HCT116 (cell line): ENCODE data around the gene ASCL3. TPM values are rescaled to one million over a fixed set of nuclear protein-coding genes. Genes with fewer than 3 reads are reported as not detected.

Experiments
- ATAC-seq: fragments of 200-7000 bp; cut with Tn5 transposase; 2 replicates; pipeline ENCODE4 v1.9.1; 2020; ENCODE audit warnings: mild to moderate bottlenecking, moderate library complexity
- BruUV-seq: library from RNA; stranded (reverse); fragments of 400-500 nt; replicated peaks from 2 replicates; lab custom pipeline; 2021; lab: Mats Ljungman, UMichigan
- CTCF ChIA-PET: fragments of 300-600 bp; sonication (Branson Sonifier 250); formaldehyde crosslinking; loops from one replicate; lab custom pipeline; 2021; ENCODE audit warnings: antibody characterized with exemption; lab: Charles Lee
- POLR2A ChIA-PET: fragments of 300-600, 350-600 bp; sonication (Branson Sonifier 250); formaldehyde crosslinking; loops from one replicate; lab custom pipeline; 2021; ENCODE audit warnings: antibody characterized with exemption; lab: Charles Lee
- RAD21 ChIA-PET, 2 experiments: fragments of 300-600 bp; sonication (Branson Sonifier 250); formaldehyde crosslinking; loops; one replicate each; lab custom pipeline; 2023; ENCODE audit warnings: low total read pairs in 2 of 2; ENCODE audit not compliant: uncharacterized antibody in 2 of 2, unreplicated experiment in 2 of 2, low non-redundant PET in 1 of 2; lab: Charles Lee
- DNase-seq: peaks from one replicate; pipeline ENCODE4 v3.0.0-alpha.2; 2010; ENCODE audit warnings: low read depth, low spot score
- H2AFZ ChIP-seq: fragments of 200-600 bp; shearing (Covaris generic), sonication (generic); 2 replicates; pipeline ENCODE4 v1.6.1; 2017; ENCODE audit warnings: low read depth, mixed run types, mixed read lengths, antibody characterized with exemption, low read length; ENCODE audit not compliant: poor library complexity, severe bottlenecking
- H3K27ac ChIP-seq: 2 replicates; pipeline ENCODE4 v1.5.1; 2012; ENCODE audit warnings: low read depth, low read length
- H3K27me3 ChIP-seq: fragments of 200-600 bp; sonication (generic); 2 replicates; pipeline ENCODE4 v1.6.1; 2016; ENCODE audit warnings: mixed run types, low read length, mixed read lengths; ENCODE audit not compliant: insufficient read depth
- H3K36me3 ChIP-seq, 2 experiments: fragments of 200-500 bp in 1 of 2; fragments of 200-600 bp in 1 of 2; sonication (Bioruptor generic) in 1 of 2; sonication (generic) in 1 of 2; 2 replicates each; pipeline versions ENCODE4 v1.5.1 to v1.6.1; 2014 to 2016; ENCODE audit warnings: low read length in 2 of 2, inconsistent platforms in 1 of 2, mixed read lengths in 1 of 2, mixed run types in 1 of 2; ENCODE audit not compliant: insufficient read depth in 2 of 2, control insufficient read depth in 1 of 2
- H3K4me1 ChIP-seq, 2 experiments: fragments of 200-600 bp in 1 of 2; sonication (generic) in 1 of 2; 2 replicates each; pipeline versions ENCODE4 v1.5.1 to v1.6.1; 2012 to 2017; ENCODE audit warnings: low read length in 2 of 2, inconsistent platforms in 1 of 2, mild to moderate bottlenecking in 1 of 2, mixed read lengths in 1 of 2, mixed run types in 1 of 2, moderate library complexity in 1 of 2; ENCODE audit not compliant: insufficient read depth in 2 of 2, control insufficient read depth in 1 of 2
- H3K4me2 ChIP-seq: fragments of 200-600 bp; sonication (generic); 2 replicates; pipeline ENCODE4 v1.6.1; 2017; ENCODE audit warnings: mixed run types, low read length, mixed read lengths
- H3K4me3 ChIP-seq, 2 experiments: fragments of 200-600 bp in 1 of 2; sonication (generic) in 1 of 2; replicated peaks in 1 of 2; 2 replicates each; pipeline ENCODE4 v1.5.1; 2011 to 2016; ENCODE audit warnings: low read length in 2 of 2, control low read depth in 1 of 2, low read depth in 1 of 2, mild to moderate bottlenecking in 1 of 2, mixed read lengths in 1 of 2, mixed run types in 1 of 2
- H3K79me2 ChIP-seq: fragments of 200-600 bp; sonication (generic); 2 replicates; pipeline ENCODE4 v1.6.1; 2017; ENCODE audit warnings: mild to moderate bottlenecking, mixed run types, low read length, moderate library complexity, mixed read lengths; ENCODE audit not compliant: insufficient read depth
- H3K9ac ChIP-seq: fragments of 200-600 bp; sonication (generic); 2 replicates; pipeline ENCODE4 v1.6.1; 2016; ENCODE audit warnings: low read length, mixed read lengths
- H3K9me2 ChIP-seq: fragments of 200-600 bp; sonication (generic), shearing (Covaris generic); 2 replicates; pipeline ENCODE4 v1.6.1; 2017; ENCODE audit warnings: mixed run types, mild to moderate bottlenecking, moderate library complexity; ENCODE audit not compliant: insufficient read depth
- H3K9me3 ChIP-seq, 2 experiments: fragments of 200-500 bp in 1 of 2; fragments of 200-600 bp in 1 of 2; sonication (Bioruptor generic) in 1 of 2; sonication (generic) in 1 of 2; 2 replicates each; pipeline ENCODE4 v1.6.1; 2014 to 2017; ENCODE audit warnings: low read length in 2 of 2, mixed read lengths in 2 of 2, inconsistent platforms in 1 of 2, low read depth in 1 of 2, mild to moderate bottlenecking in 1 of 2, mixed run types in 1 of 2, moderate library complexity in 1 of 2; ENCODE audit not compliant: control insufficient read depth in 1 of 2, insufficient read depth in 1 of 2
- H4K20me1 ChIP-seq: fragments of 200-600 bp; sonication (generic), shearing (Covaris generic); 2 replicates; pipeline ENCODE4 v1.6.1; 2017; ENCODE audit warnings: mixed run types, mild to moderate bottlenecking, moderate library complexity; ENCODE audit not compliant: insufficient read depth
- EGR1 ChIP-seq: IDR thresholded peaks from 2 replicates; pipeline ENCODE4 v1.6.1; 2012; ENCODE audit warnings: low read depth
- ELF1 ChIP-seq: IDR thresholded peaks from 2 replicates; pipeline ENCODE4 v1.6.1; 2012; ENCODE audit warnings: low read depth, borderline replicate concordance
- EZH2 ChIP-seq: fragments of 200-600 bp; sonication (generic); IDR thresholded peaks from 2 replicates; pipeline ENCODE4 v1.6.1; 2017; ENCODE audit warnings: antibody characterized with exemption, mixed run types
- FOSL1 ChIP-seq: IDR thresholded peaks from 2 replicates; pipeline ENCODE4 v1.6.1; 2012; ENCODE audit warnings: low read depth
- JUND ChIP-seq: IDR thresholded peaks from 2 replicates; pipeline ENCODE4 v1.6.1; 2012
- POLR2AphosphoS5 ChIP-seq: IDR thresholded peaks from 2 replicates; pipeline ENCODE4 v1.6.1; 2011; ENCODE audit warnings: mild to moderate bottlenecking, low read depth, low read length, moderate library complexity
- RAD21 ChIP-seq: IDR thresholded peaks from 2 replicates; pipeline ENCODE4 v1.6.1; 2012; ENCODE audit warnings: low read depth, mild to moderate bottlenecking
- SP1 ChIP-seq: IDR thresholded peaks from 2 replicates; pipeline ENCODE4 v1.6.1; 2012; ENCODE audit warnings: low read depth
- TCF7L2 ChIP-seq: IDR thresholded peaks from 2 replicates; pipeline ENCODE4 v1.7.0; 2011; ENCODE audit warnings: borderline replicate concordance, inconsistent platforms; ENCODE audit not compliant: insufficient read depth, insufficient read length; ENCODE audit errors: extremely low read depth
- YY1 ChIP-seq: IDR thresholded peaks from 2 replicates; pipeline ENCODE4 v1.6.1; 2011; ENCODE audit warnings: low read length, low read depth, moderate library complexity, mild to moderate bottlenecking; ENCODE audit not compliant: insufficient replicate concordance; ENCODE audit errors: extremely low read depth
- ZNF274 ChIP-seq: fragments of 200-500 bp; sonication (Bioruptor generic); IDR thresholded peaks from 2 replicates; pipeline ENCODE4 v1.6.1; 2014; ENCODE audit warnings: mild to moderate bottlenecking, low read depth, low read length, inconsistent platforms
- intact Hi-C: fragments of 100-400 bp; cut with micrococcal nuclease; formaldehyde crosslinking; loops from 2 replicates; pipeline ENCODE4 v1.10.0; 2022
- total RNA-seq: library from RNA; stranded (reverse); gene quantifications from one replicate; pipeline ENCODE4 v1.2.1, GENCODE V29; 2021; ENCODE audit not compliant: unreplicated experiment
- TF ChIP-seq, protein P1 (sequence below): IDR thresholded peaks from 2 replicates; pipeline ENCODE4 v1.6.1; 2012; ENCODE audit warnings: low read depth
- TF ChIP-seq, protein P2 (sequence below), 3 experiments: fragments of 200-600 bp in 1 of 3; sonication (generic) in 1 of 3; IDR thresholded peaks in 2 of 3; conservative IDR thresholded peaks in 1 of 3; 2 replicates each; pipeline ENCODE4 v1.5.1; 2012 to 2017; ENCODE audit warnings: low read depth in 2 of 3, low read length in 2 of 3, antibody characterized with exemption in 1 of 3, borderline replicate concordance in 1 of 3, control low read depth in 1 of 3, mild to moderate bottlenecking in 1 of 3, mixed read lengths in 1 of 3, mixed run types in 1 of 3, moderate library complexity in 1 of 3; ENCODE audit not compliant: insufficient read depth in 1 of 3
- TF ChIP-seq, protein P3 (sequence below): IDR thresholded peaks from 2 replicates; pipeline ENCODE4 v1.6.1; 2011; ENCODE audit warnings: mild to moderate bottlenecking, low read length, moderate library complexity; ENCODE audit not compliant: insufficient replicate concordance; ENCODE audit errors: extremely low read depth
- TF ChIP-seq, protein P4 (sequence below): IDR thresholded peaks from 2 replicates; pipeline ENCODE4 v1.6.1; 2012

Gene ASCL3
- total RNA-seq, 1 experiment from 2014 or later = not detected

DNA sequence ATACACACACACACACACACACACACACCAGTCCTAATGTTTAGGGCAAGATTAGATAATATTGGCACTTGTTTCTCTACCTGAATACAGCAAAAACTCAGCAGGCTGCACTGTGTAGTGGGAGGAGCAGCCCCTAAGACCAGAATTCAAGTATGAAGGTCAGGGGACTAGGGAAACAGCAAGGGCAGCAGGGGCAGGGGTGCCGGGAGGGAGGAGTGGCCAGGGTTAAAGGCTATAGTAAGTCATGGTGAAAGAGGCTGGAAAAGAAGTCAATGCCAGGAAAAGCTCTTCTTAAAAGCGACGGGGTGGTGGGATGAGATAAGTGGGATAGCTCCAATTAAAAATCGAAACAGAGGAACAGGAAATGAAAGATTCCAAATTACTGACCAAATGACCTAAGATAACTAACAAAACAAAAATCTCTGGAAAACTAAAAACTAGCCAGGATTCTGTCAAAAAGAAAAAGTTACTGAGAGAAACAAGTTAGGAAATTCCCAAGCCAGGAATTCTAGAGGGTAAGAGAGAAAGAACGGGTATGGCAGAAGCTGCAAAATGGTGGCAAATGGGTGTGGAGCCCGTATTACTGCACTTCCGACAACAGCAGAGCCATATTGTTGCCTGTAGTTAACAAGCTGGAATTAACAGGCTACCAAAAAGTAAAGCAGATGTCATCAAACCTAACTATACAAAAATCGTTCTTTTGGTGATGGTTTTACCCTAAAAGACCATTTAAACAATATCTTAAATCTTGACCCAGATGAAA is 1.3 kb downstream of the ASCL3 start:
- ChIA-PET POLR2A (no interaction called here), CTCF (interaction anchor here (1.3 kb wide), 1 partner anchor 18 kb away, joined by 5 read pairs; no protein-coding TSS in a partner anchor), RAD21 (no interaction called here)
- no peak overlapping the region for H3K4me2 ChIP-seq
- no peak overlapping the region for H3K27ac ChIP-seq
- no peak for ATAC-seq
- TF ChIP-seq, protein P1, sequence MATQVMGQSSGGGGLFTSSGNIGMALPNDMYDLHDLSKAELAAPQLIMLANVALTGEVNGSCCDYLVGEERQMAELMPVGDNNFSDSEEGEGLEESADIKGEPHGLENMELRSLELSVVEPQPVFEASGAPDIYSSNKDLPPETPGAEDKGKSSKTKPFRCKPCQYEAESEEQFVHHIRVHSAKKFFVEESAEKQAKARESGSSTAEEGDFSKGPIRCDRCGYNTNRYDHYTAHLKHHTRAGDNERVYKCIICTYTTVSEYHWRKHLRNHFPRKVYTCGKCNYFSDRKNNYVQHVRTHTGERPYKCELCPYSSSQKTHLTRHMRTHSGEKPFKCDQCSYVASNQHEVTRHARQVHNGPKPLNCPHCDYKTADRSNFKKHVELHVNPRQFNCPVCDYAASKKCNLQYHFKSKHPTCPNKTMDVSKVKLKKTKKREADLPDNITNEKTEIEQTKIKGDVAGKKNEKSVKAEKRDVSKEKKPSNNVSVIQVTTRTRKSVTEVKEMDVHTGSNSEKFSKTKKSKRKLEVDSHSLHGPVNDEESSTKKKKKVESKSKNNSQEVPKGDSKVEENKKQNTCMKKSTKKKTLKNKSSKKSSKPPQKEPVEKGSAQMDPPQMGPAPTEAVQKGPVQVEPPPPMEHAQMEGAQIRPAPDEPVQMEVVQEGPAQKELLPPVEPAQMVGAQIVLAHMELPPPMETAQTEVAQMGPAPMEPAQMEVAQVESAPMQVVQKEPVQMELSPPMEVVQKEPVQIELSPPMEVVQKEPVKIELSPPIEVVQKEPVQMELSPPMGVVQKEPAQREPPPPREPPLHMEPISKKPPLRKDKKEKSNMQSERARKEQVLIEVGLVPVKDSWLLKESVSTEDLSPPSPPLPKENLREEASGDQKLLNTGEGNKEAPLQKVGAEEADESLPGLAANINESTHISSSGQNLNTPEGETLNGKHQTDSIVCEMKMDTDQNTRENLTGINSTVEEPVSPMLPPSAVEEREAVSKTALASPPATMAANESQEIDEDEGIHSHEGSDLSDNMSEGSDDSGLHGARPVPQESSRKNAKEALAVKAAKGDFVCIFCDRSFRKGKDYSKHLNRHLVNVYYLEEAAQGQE = no peak
- TF ChIP-seq, protein P2, sequence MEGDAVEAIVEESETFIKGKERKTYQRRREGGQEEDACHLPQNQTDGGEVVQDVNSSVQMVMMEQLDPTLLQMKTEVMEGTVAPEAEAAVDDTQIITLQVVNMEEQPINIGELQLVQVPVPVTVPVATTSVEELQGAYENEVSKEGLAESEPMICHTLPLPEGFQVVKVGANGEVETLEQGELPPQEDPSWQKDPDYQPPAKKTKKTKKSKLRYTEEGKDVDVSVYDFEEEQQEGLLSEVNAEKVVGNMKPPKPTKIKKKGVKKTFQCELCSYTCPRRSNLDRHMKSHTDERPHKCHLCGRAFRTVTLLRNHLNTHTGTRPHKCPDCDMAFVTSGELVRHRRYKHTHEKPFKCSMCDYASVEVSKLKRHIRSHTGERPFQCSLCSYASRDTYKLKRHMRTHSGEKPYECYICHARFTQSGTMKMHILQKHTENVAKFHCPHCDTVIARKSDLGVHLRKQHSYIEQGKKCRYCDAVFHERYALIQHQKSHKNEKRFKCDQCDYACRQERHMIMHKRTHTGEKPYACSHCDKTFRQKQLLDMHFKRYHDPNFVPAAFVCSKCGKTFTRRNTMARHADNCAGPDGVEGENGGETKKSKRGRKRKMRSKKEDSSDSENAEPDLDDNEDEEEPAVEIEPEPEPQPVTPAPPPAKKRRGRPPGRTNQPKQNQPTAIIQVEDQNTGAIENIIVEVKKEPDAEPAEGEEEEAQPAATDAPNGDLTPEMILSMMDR (IDR thresholded peaks at IDR 0.05 in 2 of 3, conservative IDR thresholded peaks at IDR 0.05 in 1 of 3; ENCODE audit: borderline replicate concordance in 1 of 3, insufficient read depth in 1 of 3, low read depth in 2 of 3, low read length in 2 of 3) = no peak
- no peak for TF ChIP-seq YY1
- TF ChIP-seq TCF7L2 = no peak
- no peak for TF ChIP-seq POLR2AphosphoS5
- TF ChIP-seq, protein P3, sequence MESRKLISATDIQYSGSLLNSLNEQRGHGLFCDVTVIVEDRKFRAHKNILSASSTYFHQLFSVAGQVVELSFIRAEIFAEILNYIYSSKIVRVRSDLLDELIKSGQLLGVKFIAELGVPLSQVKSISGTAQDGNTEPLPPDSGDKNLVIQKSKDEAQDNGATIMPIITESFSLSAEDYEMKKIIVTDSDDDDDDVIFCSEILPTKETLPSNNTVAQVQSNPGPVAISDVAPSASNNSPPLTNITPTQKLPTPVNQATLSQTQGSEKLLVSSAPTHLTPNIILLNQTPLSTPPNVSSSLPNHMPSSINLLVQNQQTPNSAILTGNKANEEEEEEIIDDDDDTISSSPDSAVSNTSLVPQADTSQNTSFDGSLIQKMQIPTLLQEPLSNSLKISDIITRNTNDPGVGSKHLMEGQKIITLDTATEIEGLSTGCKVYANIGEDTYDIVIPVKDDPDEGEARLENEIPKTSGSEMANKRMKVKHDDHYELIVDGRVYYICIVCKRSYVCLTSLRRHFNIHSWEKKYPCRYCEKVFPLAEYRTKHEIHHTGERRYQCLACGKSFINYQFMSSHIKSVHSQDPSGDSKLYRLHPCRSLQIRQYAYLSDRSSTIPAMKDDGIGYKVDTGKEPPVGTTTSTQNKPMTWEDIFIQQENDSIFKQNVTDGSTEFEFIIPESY = no peak
- TF ChIP-seq FOSL1 = no peak
- TF ChIP-seq ZNF274 = no peak
- no peak for TF ChIP-seq EZH2
- no peak for TF ChIP-seq JUND
- no peak for TF ChIP-seq EGR1
- no peak for TF ChIP-seq SP1
- no peak for TF ChIP-seq ELF1
- no peak for TF ChIP-seq RAD21
- TF ChIP-seq, protein P4, sequence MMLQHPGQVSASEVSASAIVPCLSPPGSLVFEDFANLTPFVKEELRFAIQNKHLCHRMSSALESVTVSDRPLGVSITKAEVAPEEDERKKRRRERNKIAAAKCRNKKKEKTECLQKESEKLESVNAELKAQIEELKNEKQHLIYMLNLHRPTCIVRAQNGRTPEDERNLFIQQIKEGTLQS = no peak
- no peaks in the 10 kb centered on the region for H3K4me1 ChIP-seq
- no peak overlapping the region for H3K9ac ChIP-seq
- H3K36me3 ChIP-seq = no peaks in the 10 kb centered on the region
- no peak for DNase-seq
- no peaks in the 10 kb centered on the region for H3K27me3 ChIP-seq
- H2AFZ ChIP-seq = no peak overlapping the region
- BruUV-seq = no TSS peak
- no peaks in the 10 kb centered on the region for H3K9me3 ChIP-seq
- H3K9me2 ChIP-seq = no peaks in the 10 kb centered on the region
- H3K79me2 ChIP-seq = no peaks in the 10 kb centered on the region
- H3K4me3 ChIP-seq = no peak overlapping the region
- H4K20me1 ChIP-seq = no peaks in the 10 kb centered on the region
- intact Hi-C loops = no loop called here
